Activated naive CD8-positive, alpha-beta T cell (primary cell): Measurements from ENCODE around the gene C10orf67.

Experiments used
- H3K27ac Mint-ChIP-seq: one replicate; pipeline ENCODE4 v1.8.0; 2021; ENCODE audit warnings: mixed read lengths
- H3K27me3 Mint-ChIP-seq: one replicate; pipeline ENCODE4 v1.8.0; 2021; ENCODE audit warnings: mixed read lengths
- H3K36me3 Mint-ChIP-seq: one replicate; pipeline ENCODE4 v1.8.0; 2021; ENCODE audit warnings: mixed read lengths
- H3K4me1 Mint-ChIP-seq: one replicate; pipeline ENCODE4 v1.8.0; 2021; ENCODE audit warnings: low read depth, mixed read lengths
- H3K4me3 Mint-ChIP-seq: one replicate; pipeline ENCODE4 v1.8.0; 2021; ENCODE audit warnings: mild to moderate bottlenecking, mixed read lengths
- H3K9me3 Mint-ChIP-seq: one replicate; pipeline ENCODE4 v1.8.0; 2021; ENCODE audit warnings: low read depth, mixed read lengths

C10orf67 gene

GRCh38 chr10:23205972-23206642 is 138.5 kb downstream of the C10orf67 start:
- Mint-ChIP-seq H3K27ac (no peak overlapping the region), H3K27me3 (peaks cover 33% of the 10 kb centered on the region), H3K4me3 (no peak overlapping the region), H3K9me3 (no peaks in the 10 kb centered on the region), H3K36me3 (no peaks in the 10 kb centered on the region), H3K4me1 (no peaks in the 10 kb centered on the region)

- no peak overlapping the region for H3K27ac Mint-ChIP-seq
- H3K4me1 Mint-ChIP-seq, result peaks cover 2% of the 10 kb centered on the region
- H3K36me3 Mint-ChIP-seq, result no peaks in the 10 kb centered on the region
- peaks cover 37% of the 10 kb centered on the region for H3K27me3 Mint-ChIP-seq
- H3K4me3 Mint-ChIP-seq, result no peak overlapping the region
- no peaks in the 10 kb centered on the region for H3K9me3 Mint-ChIP-seq
Measured at GRCh38 chr10:23204773-23205172, 139.8 kb downstream of the C10orf67 start.

- H3K36me3 Mint-ChIP-seq, result no peaks in the 10 kb centered on the region
- H3K27me3 Mint-ChIP-seq, result peaks cover 35% of the 10 kb centered on the region
- H3K4me1 Mint-ChIP-seq, result peaks cover 2% of the 10 kb centered on the region
- H3K4me3 Mint-ChIP-seq, result no peak overlapping the region
- no peaks in the 10 kb centered on the region for H3K9me3 Mint-ChIP-seq
- no peak overlapping the region for H3K27ac Mint-ChIP-seq
Measured at GRCh38 chr10:23203369-23204325, 140.9 kb downstream of the C10orf67 start.

GRCh38 chr10:23202779-23203178 is 141.8 kb downstream of the C10orf67 start:
- H3K27ac Mint-ChIP-seq, result no peak overlapping the region
- H3K9me3 Mint-ChIP-seq, result no peaks in the 10 kb centered on the region
- H3K4me3 Mint-ChIP-seq, result no peak overlapping the region
- H3K27me3 Mint-ChIP-seq, result peaks cover 42% of the 10 kb centered on the region
- H3K4me1 Mint-ChIP-seq, result peaks cover 7% of the 10 kb centered on the region
- H3K36me3 Mint-ChIP-seq, result no peaks in the 10 kb centered on the region

- H3K4me3 Mint-ChIP-seq, result no peak overlapping the region
- no peaks in the 10 kb centered on the region for H3K36me3 Mint-ChIP-seq
- H3K27me3 Mint-ChIP-seq, result peaks cover 44% of the 10 kb centered on the region
- no peaks in the 10 kb centered on the region for H3K9me3 Mint-ChIP-seq
- H3K4me1 Mint-ChIP-seq, result peaks cover 7% of the 10 kb centered on the region
- no peak overlapping the region for H3K27ac Mint-ChIP-seq
Measured at GRCh38 chr10:23201837-23202236, 142.8 kb downstream of the C10orf67 start.

- Mint-ChIP-seq H3K4me1 (peaks cover 7% of the 10 kb centered on the region), H3K9me3 (no peaks in the 10 kb centered on the region), H3K27ac (no peak overlapping the region), H3K36me3 (no peaks in the 10 kb centered on the region), H3K27me3 (peaks cover 51% of the 10 kb centered on the region), H3K4me3 (no peak overlapping the region)
Measured at GRCh38 chr10:23200997-23201652, 143.5 kb downstream of the C10orf67 start.

GRCh38 chr10:23200586-23200985 is 144.0 kb downstream of the C10orf67 start:
- no peaks in the 10 kb centered on the region for H3K36me3 Mint-ChIP-seq
- H3K27ac Mint-ChIP-seq, result no peak overlapping the region
- H3K4me1 Mint-ChIP-seq, result peaks cover 10% of the 10 kb centered on the region
- peaks cover 52% of the 10 kb centered on the region for H3K27me3 Mint-ChIP-seq
- H3K4me3 Mint-ChIP-seq, result no peak overlapping the region
- H3K9me3 Mint-ChIP-seq, result no peaks in the 10 kb centered on the region

- no peak overlapping the region for H3K4me3 Mint-ChIP-seq
Measured at GRCh38 chr10:23199768-23200511, 144.7 kb downstream of the C10orf67 start.

GRCh38 chr10:23198940-23199767 is 145.4 kb downstream of the C10orf67 start:
- Mint-ChIP-seq H3K4me3 (no peak overlapping the region), H3K4me1 (peaks cover 12% of the 10 kb centered on the region), H3K27me3 (peaks cover 52% of the 10 kb centered on the region), H3K9me3 (no peaks in the 10 kb centered on the region), H3K36me3 (no peaks in the 10 kb centered on the region), H3K27ac (no peak overlapping the region)

More at GRCh38 chr10:23199768-23200511, 144.7 kb downstream of the C10orf67 start:
- H3K36me3 Mint-ChIP-seq, result no peaks in the 10 kb centered on the region
- no peaks in the 10 kb centered on the region for H3K9me3 Mint-ChIP-seq
- H3K27ac Mint-ChIP-seq, result no peak overlapping the region
- H3K27me3 Mint-ChIP-seq, result peaks cover 55% of the 10 kb centered on the region
- peaks cover 12% of the 10 kb centered on the region for H3K4me1 Mint-ChIP-seq

- Mint-ChIP-seq H3K27ac (no peak overlapping the region), H3K4me1 (peaks cover 14% of the 10 kb centered on the region), H3K9me3 (no peaks in the 10 kb centered on the region), H3K36me3 (no peaks in the 10 kb centered on the region), H3K4me3 (no peak overlapping the region), H3K27me3 (peaks cover 51% of the 10 kb centered on the region)
Measured at GRCh38 chr10:23198610-23198939, 146.0 kb downstream of the C10orf67 start.

GRCh38 chr10:23197416-23197861 is 147.2 kb downstream of the C10orf67 start:
- Mint-ChIP-seq H3K36me3 (no peaks in the 10 kb centered on the region), H3K4me3 (no peak overlapping the region), H3K9me3 (no peaks in the 10 kb centered on the region), H3K4me1 (peaks cover 14% of the 10 kb centered on the region), H3K27me3 (peaks cover 50% of the 10 kb centered on the region), H3K27ac (no peak overlapping the region)

- no peak overlapping the region for H3K4me3 Mint-ChIP-seq
- H3K27ac Mint-ChIP-seq, result no peak overlapping the region
- H3K36me3 Mint-ChIP-seq, result no peaks in the 10 kb centered on the region
- H3K4me1 Mint-ChIP-seq, result peaks cover 14% of the 10 kb centered on the region
- H3K27me3 Mint-ChIP-seq, result peaks cover 47% of the 10 kb centered on the region
- no peaks in the 10 kb centered on the region for H3K9me3 Mint-ChIP-seq
Measured at GRCh38 chr10:23196915-23197314, 147.7 kb downstream of the C10orf67 start.

GRCh38 chr10:23195846-23196600 is 148.6 kb downstream of the C10orf67 start:
- no peaks in the 10 kb centered on the region for H3K9me3 Mint-ChIP-seq

More at GRCh38 chr10:23195846-23196600, 148.6 kb downstream of the C10orf67 start:
- Mint-ChIP-seq H3K36me3 (no peaks in the 10 kb centered on the region), H3K4me3 (no peak overlapping the region), H3K27me3 (peaks cover 41% of the 10 kb centered on the region), H3K27ac (no peak overlapping the region), H3K4me1 (peaks cover 14% of the 10 kb centered on the region)
